C1 segment of cervical spinal cord (tissue), 14 donors: ENCODE results near the gene RIMS4.

Experiments used
- DNase-seq, 14 donors: peaks; one replicate each; lab custom pipeline; 2025; lab: John Stamatoyannopoulos, UW

Gene RIMS4

DNA sequence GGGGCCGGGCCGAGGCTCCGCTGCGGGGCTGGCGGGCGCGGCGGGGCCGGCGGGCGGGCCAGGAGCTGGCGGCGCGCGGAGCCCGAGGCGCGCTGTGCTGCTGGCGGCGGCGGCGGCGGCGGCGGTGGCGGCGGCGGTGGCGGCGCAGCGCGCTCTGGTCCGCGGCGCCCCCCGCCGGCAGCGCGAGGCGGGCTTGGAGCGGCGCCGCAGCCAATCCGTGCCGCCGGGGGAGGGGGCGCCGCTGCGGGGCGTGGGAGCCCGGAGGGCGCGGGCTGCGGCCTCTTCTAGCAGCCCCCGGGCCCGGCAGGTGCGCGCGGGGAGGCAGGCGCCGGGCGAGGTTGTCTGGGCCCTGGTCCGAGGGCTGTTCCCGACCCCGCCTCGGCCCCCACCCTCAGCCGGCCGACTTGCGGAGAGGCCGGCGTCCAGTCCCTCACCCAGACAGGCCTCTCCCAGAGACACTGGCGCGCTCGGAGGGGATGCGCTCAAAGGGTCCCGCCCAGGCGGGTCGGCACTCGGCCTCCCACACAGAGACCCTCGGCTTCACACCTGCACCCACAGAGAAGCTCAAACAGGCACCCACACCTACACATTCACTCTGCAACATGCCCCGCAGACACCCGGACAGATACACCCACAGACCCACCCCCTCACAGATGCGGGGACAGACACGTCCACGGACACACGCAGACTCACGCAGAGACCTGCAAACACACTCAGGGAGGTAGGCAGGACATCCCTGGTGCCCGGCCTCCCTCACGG, at the start of gene RIMS4:
Gene RIMS4, minus strand, starts transcription at position 156 of the 759 bp plus-strand sequence. CDS start 275 bp downstream, outside the sequence.
- peak in 1 of 14 donors; percentile 46 for DNase-seq

DNA sequence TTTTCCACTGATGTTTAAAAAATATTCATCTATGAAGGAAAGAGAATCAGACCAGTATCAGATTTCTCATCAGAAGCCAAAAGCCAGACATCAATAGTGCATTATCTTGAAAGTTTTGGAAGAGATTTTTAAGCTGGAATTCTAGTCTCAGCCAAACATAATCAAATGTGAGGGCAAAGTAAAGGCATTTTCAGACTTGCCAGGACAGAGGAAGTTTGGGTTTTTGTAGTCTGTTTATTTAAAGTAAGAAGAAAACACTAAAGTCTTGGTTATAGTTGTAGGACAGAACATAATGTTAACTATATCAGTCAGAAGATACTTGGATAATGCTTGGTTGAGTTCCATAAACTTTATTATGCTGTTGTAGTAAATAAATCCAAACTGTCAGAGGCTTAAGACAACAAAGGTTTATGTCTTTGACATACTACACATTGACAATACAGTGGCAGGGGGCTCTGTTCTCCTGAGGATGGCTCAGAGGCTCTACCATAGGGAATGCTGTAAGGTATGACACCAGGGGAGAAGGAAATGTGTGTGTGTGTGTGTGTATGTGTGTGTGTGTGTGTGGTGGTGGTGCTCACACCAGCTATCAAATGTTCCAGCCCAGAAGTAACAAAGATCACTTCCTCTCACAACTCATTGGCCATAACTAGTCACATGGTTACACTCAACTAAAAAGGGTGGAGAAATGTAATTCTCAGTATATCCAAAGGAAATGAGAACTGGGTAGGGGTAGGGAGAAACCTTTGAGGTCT, 48.4 kb upstream of the RIMS4 start:
- DNase-seq: no peak

DNA sequence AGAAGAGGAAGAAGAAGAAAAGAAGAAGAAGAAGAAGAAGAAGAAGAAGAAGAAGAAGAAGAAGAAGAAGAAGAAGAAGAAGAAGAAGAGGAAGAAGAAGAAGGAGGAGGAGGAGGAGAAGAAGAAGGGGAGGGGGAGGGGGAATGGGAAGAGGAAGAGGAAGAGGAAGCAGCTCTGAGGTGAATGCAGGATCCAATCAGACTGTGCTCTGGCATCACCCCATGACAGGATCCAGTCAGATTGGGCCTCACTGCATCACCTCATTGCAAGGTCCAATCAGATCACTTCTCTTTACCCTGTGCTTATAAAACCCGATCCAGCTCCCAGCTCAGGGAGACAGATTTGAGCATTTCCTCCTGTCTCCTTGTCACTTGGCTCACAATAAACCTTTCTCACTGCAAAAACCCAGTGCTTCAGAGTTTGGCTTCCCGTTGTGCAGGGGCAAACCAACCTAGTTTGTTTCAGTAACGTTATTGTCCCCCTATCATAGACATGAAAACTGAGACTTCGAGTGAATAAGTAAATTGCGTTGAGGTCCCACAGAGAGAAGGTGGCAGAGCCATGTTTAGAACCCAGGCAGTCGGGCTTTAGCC, 46.6 kb upstream of the RIMS4 start:
- no peak for DNase-seq

DNA sequence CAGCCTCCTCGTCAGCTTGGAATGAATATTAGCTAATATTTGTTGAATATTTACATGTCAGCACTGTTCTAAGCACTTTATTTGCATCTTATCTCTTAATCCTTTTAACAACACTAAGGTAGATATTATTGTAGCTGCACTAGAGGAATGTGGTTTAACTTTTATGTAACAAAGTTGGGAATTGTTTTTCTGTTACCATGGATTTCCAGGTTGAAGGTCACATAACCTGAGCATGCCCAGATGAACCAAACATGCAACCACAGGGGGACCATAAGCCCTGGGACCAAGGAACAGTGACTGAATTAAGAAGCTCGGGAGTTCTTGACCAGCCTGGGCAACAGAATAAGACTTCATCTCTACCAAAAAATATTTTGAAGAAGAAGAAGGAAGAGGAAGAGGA, 46.1 kb upstream of the RIMS4 start:
- no peak for DNase-seq

GRCh38 chr20:44851545-44851944, 41.2 kb upstream of the RIMS4 start:
- DNase-seq: no peak

DNA sequence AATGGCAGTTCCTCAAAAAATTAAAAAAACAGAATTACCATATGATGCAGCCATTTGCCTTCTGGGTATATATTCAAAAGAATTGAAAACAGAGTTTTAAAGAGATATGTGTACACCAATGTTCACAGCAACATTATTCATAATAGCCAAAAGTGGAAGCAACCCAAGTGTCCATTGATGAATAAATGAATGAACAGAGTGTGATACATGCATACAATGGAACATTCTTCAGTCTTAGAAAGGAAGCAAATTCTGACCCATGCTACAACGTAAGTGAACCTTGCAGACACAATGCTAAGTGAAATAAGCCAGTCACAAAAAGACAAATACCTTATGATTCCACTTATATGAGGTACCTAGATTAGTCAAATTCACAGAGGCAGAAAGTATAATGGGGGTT, 40.5 kb upstream of the RIMS4 start:
- DNase-seq: no peak

DNA sequence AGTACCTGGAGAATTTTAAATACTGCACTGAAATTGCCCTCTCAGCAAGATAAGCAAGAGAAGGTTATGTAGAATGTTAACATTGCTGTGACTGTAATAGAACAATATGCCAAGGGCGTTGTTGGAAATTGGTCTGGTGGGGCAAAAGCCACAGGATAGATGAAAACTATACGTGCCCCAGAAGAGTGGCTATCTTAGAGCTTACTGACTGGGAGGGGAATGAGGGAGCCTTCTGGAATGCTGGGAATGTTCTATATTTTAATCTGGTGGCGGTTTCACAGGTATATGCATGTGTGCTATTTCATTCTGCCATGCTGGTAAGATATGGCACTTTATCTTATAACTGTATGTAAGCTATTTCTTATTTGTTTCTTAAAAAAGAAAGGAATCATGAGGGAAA, 39.9 kb upstream of the RIMS4 start:
- DNase-seq: no peak

DNA sequence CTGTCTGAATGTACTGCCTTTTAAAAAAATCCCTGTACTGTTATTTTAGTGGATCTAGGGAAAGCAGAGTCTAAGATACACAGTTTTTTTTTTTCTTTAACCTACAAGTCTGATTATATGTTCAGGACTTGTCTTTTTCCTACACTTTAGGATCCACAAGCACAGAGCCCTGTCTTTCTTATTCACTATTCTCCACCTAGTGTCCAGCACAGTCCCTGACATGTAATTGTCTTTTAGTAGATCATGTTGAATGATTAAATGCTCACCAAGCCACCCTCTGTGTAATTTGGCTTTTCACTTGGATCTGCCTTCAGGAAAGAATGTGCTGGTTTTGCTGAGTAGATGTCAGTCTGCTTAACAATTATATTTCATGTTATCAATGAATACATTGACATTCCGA, 39.4 kb upstream of the RIMS4 start:
- no peak for DNase-seq

DNA sequence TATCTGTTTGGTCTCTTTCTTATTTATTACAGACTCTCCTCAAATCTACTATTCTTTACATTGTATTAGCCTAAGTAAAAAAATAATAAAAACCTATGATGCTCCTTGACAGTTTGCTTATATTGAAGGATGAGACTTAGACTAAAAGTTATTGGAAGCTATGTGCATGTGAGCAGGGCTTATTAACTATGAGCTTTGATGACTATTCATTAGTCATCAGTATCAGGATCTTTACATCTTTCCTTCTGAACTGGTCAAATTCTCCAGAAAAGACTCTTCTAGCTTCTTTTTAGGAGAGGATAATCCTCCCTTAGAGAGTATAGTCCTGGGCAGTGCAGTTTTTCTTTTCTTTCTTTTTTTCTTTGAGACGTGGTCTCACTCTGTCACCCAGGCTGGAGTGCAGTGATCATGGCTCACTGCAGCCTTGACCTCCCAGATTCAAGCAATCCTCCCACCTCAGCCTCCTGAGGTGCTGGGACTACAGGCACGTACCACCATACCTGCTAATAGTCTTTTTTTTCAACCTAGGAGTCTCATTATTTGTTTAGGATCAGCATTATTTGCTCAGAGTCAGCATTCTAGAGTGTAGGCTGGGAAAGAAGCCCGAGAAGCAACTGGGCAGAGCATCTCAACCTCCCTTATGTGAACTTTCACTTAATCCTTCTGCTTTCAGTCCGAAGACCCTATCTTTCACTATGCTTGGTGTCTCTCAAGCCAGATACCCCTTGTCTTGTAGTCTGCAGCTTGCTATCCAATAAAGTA, 38.1 kb upstream of the RIMS4 start:
- DNase-seq: no peak

GRCh38 chr20:44843876-44844275, 33.5 kb upstream of the RIMS4 start:
- DNase-seq: no peak

- DNase-seq: no peak
Observed at GRCh38 chr20:44841955-44842354, 31.6 kb upstream of the RIMS4 start.

DNA sequence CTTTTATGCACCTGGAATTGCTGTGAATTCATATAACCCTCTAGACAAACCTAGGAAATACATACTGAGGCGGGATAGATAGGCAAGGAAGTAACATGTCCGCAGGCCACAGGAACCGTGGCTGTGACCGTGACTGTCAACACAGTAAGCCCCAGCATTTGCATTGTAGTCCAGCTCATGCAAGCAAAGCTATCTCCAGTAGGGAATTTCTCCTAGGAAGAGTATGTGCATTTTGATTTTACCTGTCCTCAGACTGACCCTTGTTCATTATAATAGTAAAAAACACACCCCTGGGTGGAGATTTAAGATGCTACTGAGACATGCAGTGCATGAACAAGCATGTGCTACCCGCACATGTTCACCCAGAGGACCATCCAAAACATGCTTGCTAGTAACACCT, 30.5 kb upstream of the RIMS4 start:
- no peak for DNase-seq

GRCh38 chr20:44839481-44839880, 29.1 kb upstream of the RIMS4 start:
- DNase-seq: no peak

DNA sequence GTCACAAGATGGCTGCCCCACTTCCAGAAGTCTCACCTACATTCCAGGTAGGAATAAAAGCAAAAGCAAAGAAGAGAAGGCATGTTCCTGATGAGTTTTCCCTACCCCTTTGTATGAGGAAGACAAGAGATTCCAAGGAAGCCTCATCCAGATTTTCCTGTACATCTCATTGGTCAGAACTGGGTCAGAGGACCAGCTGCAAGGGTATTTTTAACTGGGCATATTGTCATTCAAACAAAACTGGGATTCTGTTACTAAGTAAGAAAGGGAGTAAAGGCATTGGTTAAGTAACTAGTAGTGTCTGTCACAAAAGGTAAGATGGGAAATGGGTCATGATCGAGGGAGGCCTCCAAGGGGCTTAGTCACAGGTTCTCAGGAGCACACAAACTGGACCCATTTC, 28.2 kb upstream of the RIMS4 start:
- no peak for DNase-seq

DNA sequence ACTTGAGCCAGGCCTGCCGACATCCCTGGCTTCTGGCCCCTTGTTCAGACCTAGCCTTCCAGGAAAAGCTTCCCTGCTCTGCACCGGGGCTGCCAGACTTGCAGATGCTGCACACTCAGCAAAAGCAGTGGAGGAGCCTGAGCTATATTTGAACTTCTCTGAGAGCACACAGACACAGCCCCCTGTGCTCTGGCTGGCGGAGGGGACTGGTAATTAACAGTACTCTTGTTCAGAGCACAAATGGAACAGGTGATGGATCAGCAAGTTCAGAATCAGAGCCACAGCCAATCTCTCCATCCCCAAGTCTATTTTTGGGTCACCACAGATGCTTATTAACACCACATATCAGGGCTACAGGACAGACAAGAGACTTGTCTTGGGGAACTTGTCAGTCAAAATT, 27.6 kb upstream of the RIMS4 start:
- DNase-seq: no peak

- DNase-seq: no peak
Observed at GRCh38 chr20:44836601-44837120, 26.3 kb upstream of the RIMS4 start.

DNA sequence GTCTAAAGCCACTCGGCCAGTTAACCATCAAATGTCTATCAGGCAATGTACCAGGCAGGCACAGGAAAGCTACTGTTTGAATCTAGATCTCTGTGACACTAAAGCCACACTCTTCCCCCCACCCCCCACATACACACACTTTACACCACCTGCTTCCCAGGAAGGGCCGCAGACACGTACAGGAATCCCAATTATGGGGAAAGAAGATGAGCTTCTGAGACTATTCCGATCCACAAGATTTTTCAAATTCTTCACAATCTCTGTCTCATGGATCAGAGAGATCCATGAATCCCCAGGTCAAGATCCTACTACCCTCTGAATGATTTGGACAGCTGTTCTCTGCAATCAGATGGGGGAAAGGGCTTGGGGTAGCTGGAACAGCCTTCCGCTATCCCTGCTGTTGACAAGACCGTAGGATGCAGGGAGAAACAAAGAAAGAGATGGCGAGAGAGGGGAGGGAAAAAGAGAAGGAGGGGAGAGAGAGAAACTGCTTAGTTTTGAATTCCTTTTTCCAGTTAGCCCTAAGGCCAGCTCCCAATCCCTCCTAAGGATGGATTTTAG, 25.4 kb upstream of the RIMS4 start:
- DNase-seq: no peak

GRCh38 chr20:44835116-44835515, 24.8 kb upstream of the RIMS4 start:
- DNase-seq: no peak

DNA sequence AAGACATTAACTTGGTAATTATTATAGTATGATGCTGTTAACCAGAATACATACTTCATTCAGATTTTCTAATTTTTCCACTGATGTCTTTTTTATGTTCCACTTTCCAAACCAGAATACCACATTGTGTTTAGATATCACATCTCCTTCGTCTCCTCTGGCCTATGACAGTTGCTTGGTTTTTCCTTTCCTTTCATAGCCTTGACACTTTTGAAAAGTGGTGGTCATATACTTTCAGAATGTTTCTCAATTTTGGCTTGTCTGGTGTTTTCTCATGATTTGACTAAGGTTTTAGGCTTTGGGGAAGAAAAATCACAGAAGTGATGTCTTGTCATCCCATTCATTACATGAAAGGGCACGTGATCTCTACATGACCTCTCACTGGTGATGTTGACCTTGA, 24.3 kb upstream of the RIMS4 start:
- no peak for DNase-seq

DNA sequence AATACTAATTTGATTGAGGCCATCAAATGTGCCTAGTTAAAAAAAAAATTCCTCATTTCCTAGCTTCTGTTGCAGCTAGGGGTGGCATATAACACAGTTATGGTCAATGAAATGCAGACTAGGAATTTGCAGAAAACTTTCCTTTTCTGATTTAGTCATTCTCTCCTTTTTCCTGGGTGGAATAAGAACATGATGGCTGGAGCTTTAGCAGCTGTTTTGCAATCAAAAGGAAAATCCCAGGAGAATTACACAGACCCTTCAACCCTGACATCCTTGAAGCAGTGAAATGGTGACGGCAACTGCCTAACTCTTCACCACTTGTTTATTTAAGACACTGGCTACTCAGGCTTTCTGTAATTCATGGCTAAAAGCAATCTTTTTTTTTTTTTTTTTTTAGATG, 23.1 kb upstream of the RIMS4 start:
- no peak for DNase-seq

DNA sequence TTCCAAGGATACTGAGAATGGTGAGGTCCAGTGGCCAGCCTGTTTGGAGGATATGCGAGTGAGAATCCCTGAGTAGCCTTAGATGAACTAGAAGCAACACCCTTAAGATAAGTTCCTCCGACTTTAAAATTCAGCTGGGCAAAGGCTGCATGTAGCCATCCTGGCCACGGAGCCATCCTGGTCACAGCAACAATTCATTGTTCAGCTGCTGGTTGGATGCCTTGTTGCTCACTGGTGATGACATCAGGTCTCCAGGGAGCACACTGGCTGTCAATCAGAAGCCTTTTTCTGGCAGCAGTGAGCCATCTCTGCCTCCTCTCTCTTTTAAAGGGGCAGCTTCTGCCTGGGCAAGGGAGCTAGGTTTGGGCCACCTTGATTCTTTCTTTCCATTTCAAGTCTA, 22.4 kb upstream of the RIMS4 start:
- peak in 2 of 14 donors; percentile 2 to 3 for DNase-seq
